ENCODE measurements around the gene VSIG2.

Gene VSIG2

DNA sequence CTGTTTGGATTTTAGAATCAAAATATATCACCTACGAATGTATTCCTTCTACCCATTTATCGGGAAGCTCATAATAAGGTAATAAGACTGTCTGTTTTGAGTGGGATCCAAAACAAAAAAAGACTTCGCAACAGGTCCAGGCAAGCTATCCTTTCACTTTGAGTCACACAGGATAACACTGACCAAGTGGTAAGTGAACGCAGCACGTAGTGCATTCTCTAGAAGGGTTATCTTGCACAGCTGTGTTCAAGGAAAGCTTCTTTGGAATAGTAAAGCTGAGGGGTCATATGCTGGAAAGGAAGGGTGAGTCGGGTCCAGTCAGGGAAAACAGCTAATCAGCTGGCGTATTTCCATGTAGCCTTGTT is 34.7 kb downstream of the VSIG2 start:
- H3K4me1 ChIP-seq (ENCODE audit: insufficient read depth, low read length), result peaks cover 9% of the 10 kb centered on the region; the same call in 1 of the 2 replicates
- TF ChIP-seq EZH2 (IDR thresholded peaks at IDR 0.05; ENCODE audit: borderline replicate concordance, low read depth, low read length, severe bottlenecking), result no peak
- TF ChIP-seq, protein P1, sequence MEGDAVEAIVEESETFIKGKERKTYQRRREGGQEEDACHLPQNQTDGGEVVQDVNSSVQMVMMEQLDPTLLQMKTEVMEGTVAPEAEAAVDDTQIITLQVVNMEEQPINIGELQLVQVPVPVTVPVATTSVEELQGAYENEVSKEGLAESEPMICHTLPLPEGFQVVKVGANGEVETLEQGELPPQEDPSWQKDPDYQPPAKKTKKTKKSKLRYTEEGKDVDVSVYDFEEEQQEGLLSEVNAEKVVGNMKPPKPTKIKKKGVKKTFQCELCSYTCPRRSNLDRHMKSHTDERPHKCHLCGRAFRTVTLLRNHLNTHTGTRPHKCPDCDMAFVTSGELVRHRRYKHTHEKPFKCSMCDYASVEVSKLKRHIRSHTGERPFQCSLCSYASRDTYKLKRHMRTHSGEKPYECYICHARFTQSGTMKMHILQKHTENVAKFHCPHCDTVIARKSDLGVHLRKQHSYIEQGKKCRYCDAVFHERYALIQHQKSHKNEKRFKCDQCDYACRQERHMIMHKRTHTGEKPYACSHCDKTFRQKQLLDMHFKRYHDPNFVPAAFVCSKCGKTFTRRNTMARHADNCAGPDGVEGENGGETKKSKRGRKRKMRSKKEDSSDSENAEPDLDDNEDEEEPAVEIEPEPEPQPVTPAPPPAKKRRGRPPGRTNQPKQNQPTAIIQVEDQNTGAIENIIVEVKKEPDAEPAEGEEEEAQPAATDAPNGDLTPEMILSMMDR (IDR thresholded peaks at IDR 0.05; ENCODE audit: borderline replicate concordance, extremely low read depth, low read length, poor library complexity, severe bottlenecking), result no peak
- no peak for DNase-seq
- H3K9ac ChIP-seq (ENCODE audit: low read depth, low read length), result no peak overlapping the region
- H3K27me3 ChIP-seq (ENCODE audit: insufficient read depth, low read length, poor library complexity), result peaks cover 64% of the 10 kb centered on the region
- no peak overlapping the region for H2AFZ ChIP-seq (ENCODE audit: low read depth, low read length)
- no peak for ATAC-seq (ENCODE audit: insufficient read depth, low read depth)
- H3K4me2 ChIP-seq (ENCODE audit: insufficient read depth, low read length), result no peak overlapping the region
- no peak overlapping the region for H3K27ac ChIP-seq (ENCODE audit: low read length)
- peaks cover 23% of the 10 kb centered on the region for H4K20me1 ChIP-seq (ENCODE audit: insufficient read depth, low read length)
- no peaks in the 10 kb centered on the region for H3K9me3 ChIP-seq (ENCODE audit: insufficient read depth, low read length, severe bottlenecking)
- H3K4me3 ChIP-seq (ENCODE audit: low read depth in 1 of 2, low read length in 2 of 2), result no peak overlapping the region
- no peaks in the 10 kb centered on the region for H3K36me3 ChIP-seq (ENCODE audit: insufficient read depth, low read length)
- H3K79me2 ChIP-seq (ENCODE audit: insufficient read depth, low read length), result no peaks in the 10 kb centered on the region

DNA sequence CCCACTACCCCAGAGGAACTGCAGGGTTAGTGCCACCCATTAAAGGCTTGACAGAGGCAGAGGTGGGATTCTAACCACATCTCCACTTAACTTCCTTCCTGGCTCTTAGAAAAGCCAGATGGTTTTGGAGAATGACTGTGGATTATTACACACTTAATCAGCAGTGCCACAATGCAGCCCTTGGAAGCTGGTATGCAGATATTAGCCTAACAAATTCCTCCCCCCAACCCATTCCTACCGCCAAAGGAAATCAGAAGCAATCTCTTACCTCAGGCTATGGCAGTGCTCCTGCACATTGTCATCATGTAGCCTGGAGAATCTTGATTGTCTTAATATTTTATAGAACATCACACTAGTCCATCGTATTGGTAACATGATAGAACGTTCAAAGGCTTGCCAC is 35.5 kb downstream of the VSIG2 start:
- Histone ChIP-seq H2AFZ (ENCODE audit: low read depth, low read length) (no peak overlapping the region), H3K27ac (ENCODE audit: low read length) (no peak overlapping the region), H4K20me1 (ENCODE audit: insufficient read depth, low read length) (peaks cover 19% of the 10 kb centered on the region), H3K9ac (ENCODE audit: low read depth, low read length) (no peak overlapping the region), H3K9me3 (ENCODE audit: insufficient read depth, low read length, severe bottlenecking) (no peaks in the 10 kb centered on the region), H3K4me3 (ENCODE audit: low read depth in 1 of 2, low read length in 2 of 2) (no peak overlapping the region), H3K79me2 (ENCODE audit: insufficient read depth, low read length) (no peaks in the 10 kb centered on the region), H3K27me3 (ENCODE audit: insufficient read depth, low read length, poor library complexity) (peaks cover 56% of the 10 kb centered on the region), H3K36me3 (ENCODE audit: insufficient read depth, low read length) (no peaks in the 10 kb centered on the region), H3K4me1 (ENCODE audit: insufficient read depth, low read length) (peaks cover 9% of the 10 kb centered on the region; the same call in 1 of the 2 replicates), H3K4me2 (ENCODE audit: insufficient read depth, low read length) (no peak overlapping the region)
- DNase-seq (no peak), ATAC-seq (ENCODE audit: insufficient read depth, low read depth) (no peak)
- TF ChIP-seq, protein P1 (IDR thresholded peaks at IDR 0.05; ENCODE audit: borderline replicate concordance, extremely low read depth, low read length, poor library complexity, severe bottlenecking), result no peak
- TF ChIP-seq EZH2 (IDR thresholded peaks at IDR 0.05; ENCODE audit: borderline replicate concordance, low read depth, low read length, severe bottlenecking), result no peak

DNA sequence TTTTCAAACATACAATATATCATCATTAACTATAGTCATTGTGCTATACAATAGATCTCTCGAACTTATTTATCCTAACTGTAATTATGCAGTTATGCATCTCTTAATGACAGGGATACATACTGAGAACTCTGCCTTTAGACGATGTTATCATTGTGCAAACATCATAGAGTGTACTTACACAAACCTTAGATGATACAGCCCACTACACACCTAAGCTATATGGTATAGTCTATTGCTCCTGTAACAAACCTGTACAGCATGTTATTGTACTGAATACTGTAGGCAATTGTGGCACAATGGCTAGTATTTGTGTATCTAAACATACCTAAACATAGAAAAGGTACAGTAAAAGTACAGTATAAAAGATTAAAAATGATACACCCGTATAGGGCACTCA is 39.7 kb downstream of the VSIG2 start:
- no peak for TF ChIP-seq EZH2 (IDR thresholded peaks at IDR 0.05; ENCODE audit: borderline replicate concordance, low read depth, low read length, severe bottlenecking)
- TF ChIP-seq, protein P1 (IDR thresholded peaks at IDR 0.05; ENCODE audit: borderline replicate concordance, extremely low read depth, low read length, poor library complexity, severe bottlenecking), result no peak

DNA sequence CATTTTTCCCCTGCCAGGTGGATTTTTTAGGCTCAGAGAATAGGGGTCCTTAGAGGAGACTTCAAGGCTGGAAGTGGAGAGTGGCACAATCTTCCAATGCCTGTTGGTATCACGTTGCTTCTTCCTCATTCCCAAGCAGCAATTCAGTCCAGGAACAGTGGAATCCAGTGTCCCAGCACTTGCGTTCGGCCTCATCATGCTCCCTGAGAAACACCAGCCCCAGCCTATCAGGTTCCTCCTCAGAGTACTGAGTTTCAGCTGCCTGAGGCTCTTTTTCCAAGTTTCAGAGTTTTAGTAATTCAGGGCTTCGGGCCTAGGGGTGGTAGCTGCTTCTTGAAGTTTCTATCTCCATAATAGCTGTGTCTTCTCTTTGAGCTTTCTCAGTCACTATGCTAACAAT is 44.2 kb downstream of the VSIG2 start:
- H3K9me3 ChIP-seq (ENCODE audit: insufficient read depth, low read length, severe bottlenecking), result peaks cover 4% of the 10 kb centered on the region
- no peaks in the 10 kb centered on the region for H3K36me3 ChIP-seq (ENCODE audit: insufficient read depth, low read length)
- H3K4me1 ChIP-seq (ENCODE audit: insufficient read depth, low read length), result no peaks in the 10 kb centered on the region
- peaks cover 7% of the 10 kb centered on the region for H3K27me3 ChIP-seq (ENCODE audit: insufficient read depth, low read length, poor library complexity)
- TF ChIP-seq, protein P1 (IDR thresholded peaks at IDR 0.05; ENCODE audit: borderline replicate concordance, extremely low read depth, low read length, poor library complexity, severe bottlenecking), result no peak
- no peak for TF ChIP-seq EZH2 (IDR thresholded peaks at IDR 0.05; ENCODE audit: borderline replicate concordance, low read depth, low read length, severe bottlenecking)
- H3K79me2 ChIP-seq (ENCODE audit: insufficient read depth, low read length), result no peaks in the 10 kb centered on the region
- H4K20me1 ChIP-seq (ENCODE audit: insufficient read depth, low read length), result no peaks in the 10 kb centered on the region
- no peak overlapping the region for H3K27ac ChIP-seq (ENCODE audit: low read length)
- no peak overlapping the region for H3K9ac ChIP-seq (ENCODE audit: low read depth, low read length)
- H3K4me2 ChIP-seq (ENCODE audit: insufficient read depth, low read length), result no peak overlapping the region
- H2AFZ ChIP-seq (ENCODE audit: low read depth, low read length), result no peak overlapping the region
- no peak overlapping the region for H3K4me3 ChIP-seq (ENCODE audit: low read depth in 1 of 2, low read length in 2 of 2)
- no peak for ATAC-seq (ENCODE audit: insufficient read depth, low read depth)
- DNase-seq, result no peak

More for the DNA sequence above, 39.7 kb downstream of the VSIG2 start:
- Histone ChIP-seq H3K27ac (ENCODE audit: low read length) (no peak overlapping the region), H4K20me1 (ENCODE audit: insufficient read depth, low read length) (0 out of 2 replicates have a peak, but pooled peaks cover 5% of the 10 kb centered on the region), H3K9me3 (ENCODE audit: insufficient read depth, low read length, severe bottlenecking) (peaks cover 4% of the 10 kb centered on the region), H3K4me1 (ENCODE audit: insufficient read depth, low read length) (no peaks in the 10 kb centered on the region), H2AFZ (ENCODE audit: low read depth, low read length) (no peak overlapping the region), H3K4me3 (ENCODE audit: low read depth in 1 of 2, low read length in 2 of 2) (no peak overlapping the region), H3K27me3 (ENCODE audit: insufficient read depth, low read length, poor library complexity) (peaks cover 18% of the 10 kb centered on the region), H3K79me2 (ENCODE audit: insufficient read depth, low read length) (no peaks in the 10 kb centered on the region), H3K36me3 (ENCODE audit: insufficient read depth, low read length) (no peaks in the 10 kb centered on the region), H3K9ac (ENCODE audit: low read depth, low read length) (no peak overlapping the region), H3K4me2 (ENCODE audit: insufficient read depth, low read length) (no peak overlapping the region)
- DNase-seq (no peak), ATAC-seq (ENCODE audit: insufficient read depth, low read depth) (no peak)

Data from DND-41 (cell line).